GM19438 (cell line): ENCODE results near the gene TM7SF2.

Source experiments
- ATAC-seq: cut with Tn5 transposase; IDR thresholded peaks from one replicate; pipeline ENCODE4 v1.9.1; 2021; ENCODE audit warnings: low read depth; ENCODE audit not compliant: unreplicated experiment

The TM7SF2 gene

GRCh38 chr11:65111744-65112545, at the start of gene TM7SF2:
Gene TM7SF2, plus strand, starts transcription at chr11:65111872. Its CDS starts 144 bp downstream, at chr11:65112016.
- ATAC-seq, result peak; percentile 54

- no peak for ATAC-seq
Measured at GRCh38 chr11:65063532-65063931, 48.1 kb upstream of the TM7SF2 start.

GRCh38 chr11:65064847-65065240, 46.8 kb upstream of the TM7SF2 start:
- ATAC-seq, result no peak

- ATAC-seq, result no peak
Measured at GRCh38 chr11:65065851-65066250, 45.8 kb upstream of the TM7SF2 start.

- ATAC-seq, result no peak
Measured at GRCh38 chr11:65066315-65066714, 45.4 kb upstream of the TM7SF2 start.

DNA sequence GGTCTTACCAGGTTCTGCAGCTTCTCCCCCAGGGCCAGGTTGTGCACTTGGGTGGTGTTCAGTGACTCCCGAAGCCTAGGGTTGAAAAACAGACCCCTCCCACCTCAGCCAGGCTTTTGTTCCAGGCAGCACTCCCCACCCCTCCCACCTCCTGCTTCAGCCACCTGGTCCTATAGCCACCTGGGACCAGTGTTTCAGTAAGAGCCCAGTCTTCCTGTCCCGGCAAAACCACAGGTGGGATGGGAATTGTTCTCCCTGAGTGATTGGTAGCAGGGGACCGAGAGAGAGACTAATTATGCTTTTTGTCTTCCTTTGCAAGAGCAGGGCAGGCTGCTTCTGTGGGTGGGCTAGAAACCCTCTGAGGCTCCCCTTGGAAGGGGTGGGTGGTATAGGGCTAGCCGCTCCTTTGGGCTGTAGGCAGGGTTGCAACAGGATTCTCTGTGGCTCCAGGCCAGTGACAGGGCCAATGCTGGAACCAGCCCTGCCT, 44.8 kb upstream of the TM7SF2 start:
- ATAC-seq, result no peak

DNA sequence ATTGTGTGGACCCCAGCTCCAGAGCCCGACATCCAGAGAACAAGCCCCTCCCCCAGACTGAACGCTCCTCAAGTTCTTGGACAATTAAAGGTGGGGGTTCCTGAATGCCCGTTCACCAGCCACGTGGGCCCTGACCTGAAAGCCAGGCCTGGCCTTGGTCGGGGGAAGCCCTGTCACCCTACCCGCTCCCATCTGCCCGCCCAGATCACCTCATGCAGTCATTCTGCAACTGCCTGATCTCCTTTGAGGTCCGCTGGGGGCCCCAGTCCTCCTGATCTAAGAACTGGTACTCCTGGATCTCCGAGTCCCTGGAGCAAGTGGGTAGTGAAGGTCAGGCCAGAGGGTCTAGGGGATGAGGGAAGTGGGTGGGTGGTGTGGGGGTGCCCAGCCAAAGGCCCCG, 44.2 kb upstream of the TM7SF2 start:
- ATAC-seq, result no peak

DNA sequence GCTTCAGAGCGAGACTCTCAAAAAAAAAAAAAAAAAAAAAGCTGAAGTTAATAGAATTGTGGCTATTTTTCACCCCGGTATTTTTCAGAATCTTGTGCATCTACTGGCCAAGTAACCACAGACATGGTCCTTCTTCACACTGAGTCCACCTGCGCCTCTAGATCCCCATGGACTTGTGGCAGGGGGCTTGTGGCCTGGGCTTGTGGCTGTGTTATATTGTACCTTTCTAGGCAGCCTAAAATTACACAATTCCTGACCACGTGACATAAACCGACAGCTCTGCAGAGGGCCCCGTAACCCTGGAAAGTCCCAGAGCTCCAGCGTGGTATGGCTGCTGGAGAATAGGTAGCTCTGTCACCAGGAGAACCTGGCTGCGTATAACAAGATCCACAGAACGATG, 42.5 kb upstream of the TM7SF2 start:
- no peak for ATAC-seq

GRCh38 chr11:65071907-65072630, 39.6 kb upstream of the TM7SF2 start:
- no peak for ATAC-seq

DNA sequence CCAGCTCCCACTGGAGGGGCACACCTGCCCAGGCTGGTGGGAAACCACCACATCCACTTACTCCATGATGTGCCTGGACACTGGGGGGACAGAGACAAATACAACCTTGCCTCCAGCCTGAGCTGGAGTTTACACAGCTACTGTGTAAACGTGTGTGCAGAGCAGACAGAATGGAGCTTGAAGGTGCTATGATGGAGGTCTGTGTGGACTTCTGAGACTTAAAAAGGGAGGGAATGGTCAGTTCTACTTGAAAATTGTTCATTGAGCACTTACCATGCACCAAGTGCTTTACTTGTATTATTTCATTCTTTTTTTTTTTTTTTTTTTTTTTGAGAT, 39.1 kb upstream of the TM7SF2 start:
- no peak for ATAC-seq

GRCh38 chr11:65077451-65077850, 34.2 kb upstream of the TM7SF2 start:
- ATAC-seq, result no peak

GRCh38 chr11:65078151-65078550, 33.5 kb upstream of the TM7SF2 start:
- ATAC-seq, result no peak

DNA sequence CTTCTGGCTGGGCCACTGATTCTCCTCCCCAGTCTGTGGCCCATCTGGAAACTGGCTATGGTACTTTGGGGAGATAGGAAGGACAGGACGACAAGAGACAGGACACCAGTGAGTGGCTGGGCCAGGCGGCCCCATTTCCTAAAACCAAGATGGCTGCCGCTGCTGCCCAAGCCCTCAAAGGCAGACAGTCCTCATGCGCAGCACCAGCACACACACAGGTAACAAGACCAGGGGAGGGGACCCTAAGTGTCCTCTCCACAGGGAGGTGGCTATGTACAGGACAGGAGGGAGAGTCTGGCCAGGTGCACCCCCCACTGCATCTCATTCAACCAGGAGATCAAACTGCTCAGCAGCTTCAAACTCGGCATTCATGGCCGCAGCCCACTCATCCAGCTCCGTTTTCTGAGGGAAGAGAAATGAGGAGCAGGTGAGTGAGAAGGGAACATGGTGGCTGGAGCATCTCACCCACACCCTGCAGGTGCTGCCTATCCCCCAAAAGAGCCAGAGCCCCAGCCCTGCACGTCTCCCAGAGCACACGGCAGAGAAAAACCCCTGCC, 32.8 kb upstream of the TM7SF2 start:
- no peak for ATAC-seq

DNA sequence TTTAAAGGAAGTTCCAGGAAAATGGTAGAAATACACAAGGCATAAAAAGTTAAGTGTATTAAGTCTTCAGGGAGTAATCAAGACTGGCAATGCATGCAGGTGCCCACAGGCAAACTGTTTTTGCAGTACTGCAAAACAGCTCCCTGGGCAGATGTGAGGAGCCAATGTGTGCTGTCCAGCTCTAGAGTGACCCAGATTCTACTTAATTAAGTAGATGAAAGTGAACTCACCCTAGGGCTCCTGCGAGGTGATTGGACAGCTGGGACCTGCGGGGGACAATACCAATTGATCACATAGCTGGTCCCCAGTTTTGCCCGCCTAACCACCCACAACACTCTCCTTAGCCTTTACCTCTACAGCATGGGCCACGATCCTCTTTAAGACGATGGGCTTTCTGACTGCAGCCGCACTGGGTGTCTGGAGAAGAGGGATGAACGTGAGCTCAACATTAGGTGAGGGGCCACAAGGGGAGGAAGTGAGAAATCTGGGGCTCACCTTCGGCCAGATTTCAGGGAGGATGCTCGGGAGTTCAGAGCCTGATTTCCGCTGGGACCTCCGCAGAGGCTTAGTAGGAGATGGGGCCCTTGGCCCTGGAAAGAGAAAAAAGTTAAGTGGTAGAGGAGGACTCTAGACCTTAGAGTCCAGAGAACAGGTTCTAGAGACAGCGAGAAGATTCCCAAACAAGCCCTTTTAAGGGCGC, 28.4 kb upstream of the TM7SF2 start:
- ATAC-seq, result peak; percentile 10

- ATAC-seq, result peak; percentile 76
Measured at GRCh38 chr11:65083834-65084597, 27.7 kb upstream of the TM7SF2 start, which contains the start of the genes CDCA5 and ZFPL1. Gene CDCA5, minus strand, starts transcription at chr11:65084040. Its CDS starts 62 bp downstream, at chr11:65083978. Gene ZFPL1, plus strand, starts transcription at chr11:65084222. Its CDS starts 477 bp downstream, at chr11:65084699.

- no peak for ATAC-seq
Measured at GRCh38 chr11:65084598-65085375, 26.9 kb upstream of the TM7SF2 start.

DNA sequence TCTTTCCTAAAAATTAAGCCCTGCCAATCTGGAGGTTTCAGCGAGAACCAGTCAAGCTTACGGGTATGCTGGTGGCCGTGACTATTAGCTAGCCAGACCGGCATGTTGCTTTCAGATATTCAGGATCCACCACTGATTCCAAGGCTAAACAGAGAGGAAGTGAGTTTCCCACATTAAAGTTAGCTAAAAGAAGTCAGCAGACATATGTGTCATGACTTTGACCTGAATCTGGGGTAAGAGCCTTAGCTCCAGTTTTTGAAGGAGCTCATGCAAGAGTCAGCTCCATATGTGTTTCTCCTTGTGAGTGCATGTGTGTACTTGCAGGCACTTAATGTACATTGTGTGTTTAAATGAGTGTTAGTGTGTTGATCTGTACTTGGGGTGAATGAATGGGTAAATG, 26.2 kb upstream of the TM7SF2 start:
- no peak for ATAC-seq

DNA sequence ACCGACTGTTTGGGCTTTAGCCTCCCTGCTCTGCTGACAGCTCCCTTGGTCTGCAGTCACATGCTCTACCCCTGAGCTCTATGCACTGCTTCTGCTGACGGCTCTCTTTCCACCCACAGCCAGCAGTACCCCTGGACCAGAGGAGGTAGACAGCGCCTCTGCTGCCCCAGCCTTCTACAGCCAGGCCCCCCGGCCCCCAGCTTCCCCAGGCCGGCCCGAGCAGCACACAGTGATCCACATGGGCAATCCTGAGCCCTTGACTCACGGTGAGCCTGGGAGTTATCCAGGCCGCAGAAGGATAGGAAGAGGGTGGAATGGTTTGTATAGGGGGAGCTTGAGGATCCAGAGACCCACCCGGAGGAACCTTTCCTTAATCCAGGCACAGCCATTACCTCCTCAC, 24.9 kb upstream of the TM7SF2 start:
- no peak for ATAC-seq

DNA sequence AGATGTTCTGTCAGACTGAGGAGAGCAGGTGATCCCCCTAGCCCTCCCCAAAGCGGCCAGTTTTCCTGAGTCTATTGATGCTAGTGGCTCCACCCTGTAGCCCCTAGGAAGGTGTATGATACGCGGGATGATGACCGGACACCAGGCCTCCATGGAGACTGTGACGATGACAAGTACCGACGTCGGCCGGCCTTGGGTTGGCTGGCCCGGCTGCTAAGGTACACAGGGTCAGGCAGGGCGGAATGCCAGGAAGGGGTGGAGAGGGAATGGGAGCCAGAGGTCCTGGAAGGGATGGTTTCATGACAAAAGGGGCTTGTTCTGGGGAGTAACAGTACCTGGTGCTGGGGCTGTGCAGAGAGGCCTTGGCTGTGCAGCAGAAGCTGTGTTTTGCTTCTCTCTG, 24.5 kb upstream of the TM7SF2 start:
- no peak for ATAC-seq
